CD4-positive, alpha-beta T cell treated with Interleukin-6 for 4 hours (primary cell): Measurements from ENCODE around the gene CEMIP2.
"Not testable (repeated sequence)": the region's sequence is repeated elsewhere in the genome, so short reads cannot be mapped to it uniquely, and the experiment has no call there.

Source experiments
- DNase-seq: peaks from one replicate; pipeline ENCODE4 v3.0.0-alpha.2; 2020; ENCODE audit warnings: mixed read lengths

The CEMIP2 gene

DNA sequence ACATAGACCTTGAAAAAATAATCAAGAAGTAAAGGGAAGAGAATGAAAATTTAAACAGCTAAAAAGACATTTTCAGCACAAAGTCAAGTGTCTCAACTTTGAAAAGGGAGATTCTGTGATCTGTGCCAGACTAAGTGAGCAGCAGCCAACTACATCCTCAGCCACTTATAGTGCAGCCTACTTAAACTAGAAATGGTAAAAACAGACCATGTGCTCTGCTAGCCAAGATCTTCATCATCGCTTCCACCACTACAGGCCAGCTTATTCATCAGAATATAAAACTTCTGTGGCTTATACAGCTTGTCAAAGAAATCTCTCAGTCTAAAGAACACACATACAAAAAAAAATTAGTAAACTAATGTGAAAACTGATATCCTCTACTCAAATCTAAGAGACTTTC is 63.5 kb downstream of the CEMIP2 start:
- DNase-seq, result no peak

GRCh38 chr9:71703172-71703872 is 65.0 kb downstream of the CEMIP2 start:
- no peak for DNase-seq

DNA sequence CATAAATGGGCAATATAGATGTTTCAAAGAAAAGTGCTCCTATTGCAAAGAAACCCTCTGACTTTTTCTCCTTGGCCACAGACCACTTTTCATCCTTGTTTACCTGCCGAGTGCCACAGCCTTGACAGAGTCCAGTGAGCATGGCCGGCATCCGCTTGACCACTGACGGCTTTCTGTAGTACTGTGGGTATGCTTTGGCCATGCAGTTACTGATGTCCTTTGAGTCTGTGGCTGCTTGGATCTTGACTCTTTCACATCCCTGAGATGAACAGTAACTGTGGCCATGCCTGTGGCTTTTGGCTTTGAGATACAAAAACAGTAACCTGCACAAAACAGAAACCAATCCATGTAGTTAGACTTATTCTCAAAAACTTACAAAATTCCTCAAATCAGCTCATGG is 70.4 kb downstream of the CEMIP2 start:
- no peak for DNase-seq

DNA sequence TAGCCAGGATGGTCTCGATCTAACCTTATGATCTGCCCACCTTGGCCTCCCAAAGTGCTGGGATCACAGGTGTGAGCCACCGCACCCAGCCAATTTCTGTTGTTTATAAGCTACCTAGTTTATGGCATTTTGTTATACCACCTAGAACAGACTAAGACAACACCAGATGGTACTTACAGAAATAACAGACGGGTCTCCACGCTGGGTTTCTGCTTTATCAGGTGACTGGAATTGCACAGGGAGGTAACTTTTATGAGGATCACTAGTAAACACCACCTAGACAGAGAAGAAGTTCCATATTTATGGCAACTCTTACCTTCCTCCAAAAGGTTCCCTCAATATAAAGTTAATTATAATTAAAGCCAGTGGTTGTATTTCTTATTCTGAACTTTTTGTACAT is 74.0 kb downstream of the CEMIP2 start:
- DNase-seq, result no peak

GRCh38 chr9:71693607-71694006 is 74.7 kb downstream of the CEMIP2 start:
- no peak for DNase-seq

- no peak for DNase-seq
Observed at GRCh38 chr9:71692337-71692736, 76.0 kb downstream of the CEMIP2 start.

- not testable (repeated sequence) for DNase-seq
Observed at GRCh38 chr9:71691576-71691975, 76.7 kb downstream of the CEMIP2 start.

DNA sequence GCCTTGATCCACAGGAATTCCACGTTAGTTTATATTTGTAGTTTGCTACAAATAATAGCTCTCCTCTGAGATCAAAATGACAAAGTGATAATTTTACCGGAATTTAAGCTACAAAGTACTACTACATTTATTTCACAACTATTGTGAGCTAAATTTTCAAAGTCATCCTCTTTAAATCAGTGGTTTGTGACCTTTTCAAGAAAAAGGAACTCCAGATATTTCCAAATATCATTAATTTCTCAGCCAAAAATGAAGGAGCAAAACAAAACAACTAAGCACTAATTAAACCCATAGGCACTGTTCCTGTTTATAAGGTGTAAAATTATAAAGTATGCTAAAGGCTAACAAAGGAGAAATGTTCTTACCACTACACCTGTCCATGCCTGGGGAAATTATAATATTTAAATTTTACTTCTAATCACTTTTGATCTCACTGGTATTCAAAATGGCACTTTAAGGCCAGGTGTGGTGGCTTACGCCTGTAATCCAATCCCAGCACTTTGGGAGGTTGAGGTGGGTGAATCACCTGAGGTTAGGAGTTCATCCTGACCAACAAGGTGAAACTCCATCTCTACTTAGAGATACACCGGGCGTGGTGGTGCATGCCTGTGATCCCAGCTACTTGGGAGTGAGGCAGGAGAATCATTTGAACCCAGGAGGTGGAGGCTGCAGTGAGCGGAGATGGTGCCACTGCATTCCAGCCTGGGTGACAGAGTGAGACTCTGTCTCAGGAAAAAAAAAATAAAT is 77.5 kb downstream of the CEMIP2 start:
- no peak for DNase-seq

DNA sequence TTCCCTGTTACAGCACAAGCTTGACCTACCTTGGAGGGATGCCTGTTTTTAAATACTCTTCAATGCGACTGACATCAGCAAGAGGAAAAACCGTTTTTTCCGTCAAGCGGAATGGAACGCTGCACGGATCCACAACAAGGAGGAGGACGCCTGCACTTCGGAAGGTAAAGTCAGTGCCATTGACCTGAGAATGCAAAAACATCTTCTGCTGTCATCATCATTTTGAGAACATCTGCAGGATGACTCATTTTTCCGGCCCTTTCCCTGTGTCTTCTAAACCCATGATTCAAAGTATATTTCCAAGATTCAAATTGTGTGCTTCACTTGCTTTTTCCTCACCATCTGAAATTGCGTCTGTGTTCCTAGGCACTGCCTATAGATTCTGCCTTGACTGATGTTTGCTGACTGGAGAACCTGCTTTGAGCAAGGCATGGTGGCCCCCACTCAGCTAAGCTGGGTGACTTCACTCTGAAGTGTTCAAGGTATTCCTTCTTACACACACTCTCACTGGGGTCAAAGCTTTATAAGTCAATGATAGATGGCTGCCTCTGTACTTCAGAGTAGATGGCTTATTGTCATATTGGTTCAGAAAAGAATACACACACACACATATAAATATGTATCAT is 78.1 kb downstream of the CEMIP2 start:
- DNase-seq, result no peak

DNA sequence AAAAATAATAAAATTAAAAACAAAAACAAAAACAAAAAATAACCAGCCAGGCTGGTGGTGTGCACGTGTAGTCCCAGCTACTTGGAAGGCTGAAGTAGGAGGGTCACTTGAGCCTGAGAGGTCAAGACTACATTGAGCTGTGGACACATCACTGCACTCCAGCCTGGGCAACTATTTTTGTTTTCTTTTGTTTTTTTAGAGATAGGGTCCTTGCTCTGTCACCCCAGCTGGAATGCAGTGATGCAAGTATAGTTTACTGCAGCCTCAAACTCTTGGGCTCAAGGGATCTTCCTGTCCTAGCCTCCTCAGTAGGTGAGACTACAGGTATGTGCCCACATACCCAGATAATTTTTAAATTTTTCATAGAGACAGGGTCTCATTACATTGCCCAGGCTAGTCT is 80.6 kb downstream of the CEMIP2 start:
- DNase-seq, result no peak

DNA sequence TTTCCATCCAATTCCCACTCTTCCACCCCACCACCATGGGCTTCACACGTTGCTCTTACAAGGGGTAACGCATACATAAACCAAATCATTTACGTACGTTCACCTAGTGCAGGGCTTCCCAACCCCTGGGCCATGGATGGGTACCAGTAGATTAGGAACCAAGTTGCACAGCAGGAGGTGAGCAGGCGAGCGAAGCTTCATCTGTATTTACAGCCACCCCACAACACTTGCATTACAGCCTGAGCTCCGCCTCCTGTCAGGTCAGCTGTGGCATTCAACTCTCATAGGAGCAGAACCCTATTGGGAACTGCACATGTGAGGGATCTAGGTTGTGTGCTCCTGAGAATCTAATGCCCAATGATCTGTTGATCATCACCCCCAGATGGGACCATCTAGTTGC is 82.3 kb downstream of the CEMIP2 start:
- DNase-seq, result no peak

- DNase-seq, result peak; percentile 28
Observed at GRCh38 chr9:71685394-71685793, 82.9 kb downstream of the CEMIP2 start.

GRCh38 chr9:71684566-71684965 is 83.7 kb downstream of the CEMIP2 start:
- no peak for DNase-seq

- DNase-seq, result no peak
Observed at GRCh38 chr9:71683598-71684235, 84.6 kb downstream of the CEMIP2 start.

GRCh38 chr9:71681708-71682272 is 86.5 kb downstream of the CEMIP2 start:
- DNase-seq, result no peak

DNA sequence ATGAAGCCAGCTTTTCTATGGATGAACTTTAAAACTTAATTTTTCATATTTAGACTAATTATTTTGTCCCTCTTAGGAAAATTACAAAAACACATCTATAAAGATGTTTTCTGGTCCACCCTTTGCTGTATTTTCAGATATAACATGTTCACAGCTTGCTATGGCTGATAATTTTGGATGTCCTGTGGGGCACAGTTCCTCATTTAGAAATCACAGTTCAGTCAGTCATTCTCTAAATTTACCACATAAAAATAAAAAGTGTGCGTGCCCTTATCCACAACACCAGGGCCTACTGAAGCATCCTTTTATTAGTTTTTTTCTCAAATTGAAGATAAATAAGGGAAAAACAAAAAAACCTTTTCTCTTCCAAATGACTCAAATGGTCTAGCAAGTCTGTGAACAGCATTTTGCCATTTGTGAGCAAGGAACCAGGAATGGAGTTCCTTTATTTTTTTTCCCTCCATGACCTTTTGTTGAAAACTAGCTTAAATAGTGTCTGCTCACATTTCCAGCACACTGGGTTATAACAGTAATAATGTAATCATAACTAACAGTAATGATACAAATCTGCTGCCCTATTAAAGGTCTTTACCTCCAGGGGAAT is 87.1 kb downstream of the CEMIP2 start:
- DNase-seq, result no peak

GRCh38 chr9:71680189-71680980 is 87.9 kb downstream of the CEMIP2 start:
- DNase-seq, result no peak

DNA sequence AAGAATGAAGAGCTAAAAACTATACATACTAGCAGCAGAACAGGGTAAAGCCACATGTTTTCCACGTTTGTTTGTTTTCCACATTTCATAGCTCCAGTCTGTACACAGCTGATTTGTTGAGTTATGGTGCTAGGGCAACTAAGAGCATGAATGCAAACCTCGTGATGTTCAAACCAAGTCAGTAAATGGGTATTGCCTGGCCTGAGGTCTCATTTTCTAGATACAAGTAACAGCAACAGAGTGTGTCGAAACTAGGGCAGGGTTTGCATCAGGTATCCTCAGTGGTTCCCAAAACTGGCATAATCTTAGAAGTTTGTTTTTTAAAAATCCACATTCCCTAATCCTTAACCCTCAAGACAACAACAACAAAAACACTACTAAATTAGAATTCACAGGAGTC is 89.3 kb downstream of the CEMIP2 start:
- no peak for DNase-seq

DNA sequence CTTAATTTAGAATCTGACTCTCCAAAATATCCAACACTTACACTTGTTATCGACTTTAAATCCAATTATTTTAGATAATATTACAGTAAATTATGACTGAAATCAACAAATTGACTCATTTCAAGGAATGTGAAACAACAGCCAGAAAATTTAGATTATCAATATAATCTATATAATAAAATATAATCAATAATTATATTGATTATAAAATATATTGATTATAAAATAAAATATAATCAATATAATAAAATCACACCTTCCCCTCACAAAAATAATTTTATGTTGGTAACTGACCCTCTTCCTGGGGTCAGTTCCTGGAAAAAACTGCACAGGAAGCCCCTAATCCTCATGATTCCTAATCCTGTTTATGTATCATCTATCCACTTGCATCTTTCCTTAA is 91.1 kb downstream of the CEMIP2 start:
- no peak for DNase-seq

DNA sequence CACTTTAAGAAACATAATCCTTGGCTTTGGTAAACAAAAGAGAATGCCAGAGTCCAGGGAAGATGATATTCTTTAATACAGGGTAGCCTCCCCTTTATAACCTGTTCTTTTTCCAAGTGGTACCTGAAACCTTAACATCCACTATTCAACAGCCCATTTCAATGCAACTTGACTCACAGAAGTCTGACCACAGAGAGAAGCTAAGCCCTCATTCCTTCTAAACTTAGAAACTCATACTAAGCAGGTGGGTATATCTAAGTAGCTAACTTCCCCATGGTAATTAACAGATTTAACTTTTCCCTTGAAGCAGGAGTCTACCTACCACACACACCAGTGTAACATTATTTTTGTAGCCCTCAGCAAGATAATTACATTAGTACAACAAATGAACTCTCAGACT is 91.9 kb downstream of the CEMIP2 start:
- no peak for DNase-seq

- no peak for DNase-seq
Observed at GRCh38 chr9:71675857-71676165, 92.5 kb downstream of the CEMIP2 start.
